CD4-positive, alpha-beta T cell treated with Interleukin-15 for 4 hours (primary cell): ENCODE measurements around the gene PEPD.

Source experiments
- DNase-seq: peaks from one replicate; pipeline ENCODE4 v3.0.0-alpha.2; 2020; ENCODE audit warnings: low spot score

PEPD gene

GRCh38 chr19:33545217-33545981, 23.8 kb upstream of the PEPD start:
- no peak for DNase-seq

GRCh38 chr19:33535226-33535625, 13.6 kb upstream of the PEPD start:
- no peak for DNase-seq

- no peak for DNase-seq
Observed at GRCh38 chr19:33532859-33533460, 11.4 kb upstream of the PEPD start.

- DNase-seq, result no peak
Observed at GRCh38 chr19:33530842-33531241, 9.3 kb upstream of the PEPD start.

GRCh38 chr19:33530296-33530695, 8.7 kb upstream of the PEPD start:
- DNase-seq, result no peak

- no peak for DNase-seq
Observed at GRCh38 chr19:33529094-33529676, 7.6 kb upstream of the PEPD start.

GRCh38 chr19:33528404-33528803, 6.8 kb upstream of the PEPD start:
- DNase-seq, result no peak

- DNase-seq, result no peak
Observed at GRCh38 chr19:33527125-33527524, 5.5 kb upstream of the PEPD start.

GRCh38 chr19:33524024-33524664, 2.6 kb upstream of the PEPD start:
- no peak for DNase-seq

- no peak for DNase-seq
Observed at GRCh38 chr19:33523167-33523566, 1.6 kb upstream of the PEPD start.

GRCh38 chr19:33522371-33522662, 726 bp upstream of the PEPD start:
- no peak for DNase-seq

GRCh38 chr19:33520844-33521479, 629 bp downstream of the PEPD start:
- no peak for DNase-seq

- DNase-seq, result no peak
Observed at GRCh38 chr19:33520048-33520643, 1.4 kb downstream of the PEPD start.

- DNase-seq, result no peak
Observed at GRCh38 chr19:33519416-33519815, 2.2 kb downstream of the PEPD start.

GRCh38 chr19:33518541-33518940, 3.0 kb downstream of the PEPD start:
- DNase-seq, result no peak

GRCh38 chr19:33517922-33518321, 3.7 kb downstream of the PEPD start:
- DNase-seq, result no peak

GRCh38 chr19:33515921-33516320, 5.7 kb downstream of the PEPD start:
- no peak for DNase-seq

- DNase-seq, result peak; percentile 9
Observed at GRCh38 chr19:33514885-33515551, 6.6 kb downstream of the PEPD start.

GRCh38 chr19:33513424-33513823, 8.2 kb downstream of the PEPD start:
- no peak for DNase-seq

- no peak for DNase-seq
Observed at GRCh38 chr19:33512580-33513137, 8.9 kb downstream of the PEPD start.

GRCh38 chr19:33512021-33512420, 9.6 kb downstream of the PEPD start:
- no peak for DNase-seq
